Suprapubic skin (tissue), 3 donors: ENCODE data around the gene CD6.

Experiments used
- POLR2A ChIP-seq, 2 donors: fragments of 450-650 bp; IDR thresholded peaks; one replicate each; pipeline ENCODE4 v1.6.1; 2017; ENCODE audit warnings: antibody characterized with exemption in 2 of 2, mild to moderate bottlenecking in 2 of 2, moderate library complexity in 2 of 2
- TF ChIP-seq, protein P1 (sequence below), 2 donors: fragments of 200-600 bp in 1 of 2; fragments of 450-650 bp in 1 of 2; sonication (generic) in 1 of 2; IDR thresholded peaks; one replicate each; pipeline ENCODE4 v1.5.1; 2016 to 2019; ENCODE audit warnings: antibody characterized with exemption in 2 of 2, mild to moderate bottlenecking in 1 of 2, moderate library complexity in 1 of 2

DNA sequence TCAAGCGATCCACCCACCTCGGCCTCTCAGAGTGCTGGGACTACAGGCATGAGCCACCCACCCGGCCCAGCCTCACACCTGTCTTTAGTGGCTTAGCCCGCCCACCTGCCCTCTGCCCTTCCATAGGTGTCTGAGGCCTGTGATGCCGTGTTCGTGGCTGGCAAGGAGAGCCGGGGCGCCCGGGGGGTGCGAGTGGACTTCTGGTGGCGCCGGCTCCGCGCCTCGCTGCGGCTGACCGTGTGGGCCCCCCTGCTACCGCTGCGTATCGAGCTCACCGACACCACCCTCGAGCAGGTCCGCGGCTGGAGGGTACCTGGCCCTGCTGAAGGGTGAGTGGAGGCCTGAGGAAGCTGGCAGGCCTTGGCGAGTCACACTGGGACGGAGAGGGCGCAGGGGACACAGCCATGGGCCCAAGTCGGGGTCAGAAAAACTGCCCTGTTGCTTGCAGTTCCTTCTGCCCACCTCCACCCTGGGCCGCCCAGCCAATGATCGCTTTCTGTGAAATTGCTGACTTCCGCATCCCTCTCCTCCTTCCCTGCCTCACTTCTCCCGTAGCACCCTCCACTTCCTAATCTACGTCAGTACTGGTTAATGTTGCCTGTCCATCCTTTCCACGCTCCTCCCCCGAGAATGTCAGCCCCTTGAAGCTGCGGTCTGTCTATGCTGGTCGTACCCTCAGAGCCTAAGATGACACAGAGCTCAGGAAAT is 37.9 kb upstream of the CD6 start:
- TF ChIP-seq, protein P1, sequence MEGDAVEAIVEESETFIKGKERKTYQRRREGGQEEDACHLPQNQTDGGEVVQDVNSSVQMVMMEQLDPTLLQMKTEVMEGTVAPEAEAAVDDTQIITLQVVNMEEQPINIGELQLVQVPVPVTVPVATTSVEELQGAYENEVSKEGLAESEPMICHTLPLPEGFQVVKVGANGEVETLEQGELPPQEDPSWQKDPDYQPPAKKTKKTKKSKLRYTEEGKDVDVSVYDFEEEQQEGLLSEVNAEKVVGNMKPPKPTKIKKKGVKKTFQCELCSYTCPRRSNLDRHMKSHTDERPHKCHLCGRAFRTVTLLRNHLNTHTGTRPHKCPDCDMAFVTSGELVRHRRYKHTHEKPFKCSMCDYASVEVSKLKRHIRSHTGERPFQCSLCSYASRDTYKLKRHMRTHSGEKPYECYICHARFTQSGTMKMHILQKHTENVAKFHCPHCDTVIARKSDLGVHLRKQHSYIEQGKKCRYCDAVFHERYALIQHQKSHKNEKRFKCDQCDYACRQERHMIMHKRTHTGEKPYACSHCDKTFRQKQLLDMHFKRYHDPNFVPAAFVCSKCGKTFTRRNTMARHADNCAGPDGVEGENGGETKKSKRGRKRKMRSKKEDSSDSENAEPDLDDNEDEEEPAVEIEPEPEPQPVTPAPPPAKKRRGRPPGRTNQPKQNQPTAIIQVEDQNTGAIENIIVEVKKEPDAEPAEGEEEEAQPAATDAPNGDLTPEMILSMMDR (IDR thresholded peaks at IDR 0.05): no peak
- no peak for TF ChIP-seq POLR2A (IDR thresholded peaks at IDR 0.05)
